IMR-90 (cell line): Measurements from ENCODE around the gene ITPR3. TPM values are rescaled to one million over a fixed set of nuclear protein-coding genes. Genes with fewer than 3 reads are reported as not detected.

ENCODE experiments used
- ATAC-seq: fragments of 200-7000 bp; cut with Tn5 transposase; 2 replicates; pipeline ENCODE4 v1.9.1; 2020; ENCODE audit warnings: low read depth, mild to moderate bottlenecking, moderate library complexity
- BruUV-seq: library from RNA; stranded (reverse); fragments of 400-500 nt; replicated peaks from 2 replicates; lab custom pipeline; 2021; lab: Mats Ljungman, UMichigan
- CTCF ChIA-PET: fragments of 300-600 bp; formaldehyde crosslinking; extraction: SDS; loops from one replicate; lab custom pipeline; 2021; ENCODE audit warnings: antibody characterized with exemption; lab: Yijun Ruan, JAX
- POLR2A ChIA-PET: fragments of 300-600 bp; sonication (Branson Sonifier 250); formaldehyde crosslinking; loops from one replicate; lab custom pipeline; 2022; ENCODE audit warnings: antibody characterized with exemption; ENCODE audit not compliant: unreplicated experiment; lab: Charles Lee
- DNase-seq: peaks from one replicate; pipeline ENCODE4 v3.0.0; 2013
- H2AFZ ChIP-seq: replicated peaks from 2 replicates; pipeline ENCODE3; 2013; ENCODE audit warnings: low read length, mild to moderate bottlenecking; ENCODE audit not compliant: poor library complexity
- H2AK5ac ChIP-seq: 2 replicates; pipeline ENCODE4 v1.6.1; 2013; ENCODE audit warnings: low read depth, low read length, inconsistent platforms
- H2AK9ac ChIP-seq: replicated peaks from 2 replicates; pipeline ENCODE3; 2013; ENCODE audit warnings: mild to moderate bottlenecking, low read depth, low read length, moderate library complexity; ENCODE audit not compliant: poor library complexity
- H2BK120ac ChIP-seq: 2 replicates; pipeline ENCODE4 v1.6.1; 2013; ENCODE audit warnings: low read depth, low read length, inconsistent platforms
- H2BK15ac ChIP-seq: 3 replicates; pipeline ENCODE4 v1.6.1; 2013; ENCODE audit warnings: low read depth, low read length, inconsistent platforms
- H2BK20ac ChIP-seq: 2 replicates; pipeline ENCODE4 v1.6.1; 2013; ENCODE audit warnings: low read depth, mild to moderate bottlenecking, inconsistent platforms, low read length, moderate library complexity
- H2BK5ac ChIP-seq: 2 replicates; pipeline ENCODE4 v1.6.1; 2013; ENCODE audit warnings: mild to moderate bottlenecking, low read depth, low read length, inconsistent platforms; ENCODE audit not compliant: poor library complexity, severe bottlenecking
- H3K14ac ChIP-seq: replicated peaks from 2 replicates; pipeline ENCODE4 v1.6.1; 2013; ENCODE audit warnings: low read depth, low read length, inconsistent platforms
- H3K18ac ChIP-seq: 2 replicates; pipeline ENCODE4 v1.6.1; 2013; ENCODE audit warnings: low read depth, low read length, control low read depth
- H3K23ac ChIP-seq: 2 replicates; pipeline ENCODE4 v1.6.1; 2013; ENCODE audit warnings: low read depth, low read length, inconsistent platforms
- H3K27ac ChIP-seq: 2 replicates; pipeline ENCODE4 v1.5.1; 2013; ENCODE audit warnings: mild to moderate bottlenecking, control low read depth, low read length; ENCODE audit not compliant: insufficient read depth
- H3K27me3 ChIP-seq: 2 replicates; pipeline ENCODE4 v1.6.1; 2013; ENCODE audit warnings: low read length; ENCODE audit not compliant: control insufficient read depth, insufficient read depth
- H3K36me3 ChIP-seq: 2 replicates; pipeline ENCODE4 v1.6.1; 2013; ENCODE audit warnings: low read length, mixed read lengths; ENCODE audit not compliant: control insufficient read depth, insufficient read depth
- H3K4ac ChIP-seq: 2 replicates; pipeline ENCODE4 v1.6.1; 2013; ENCODE audit warnings: low read depth, low read length, inconsistent platforms
- H3K4me1 ChIP-seq: 2 replicates; pipeline ENCODE4 v1.6.1; 2013; ENCODE audit warnings: low read length, mixed read lengths; ENCODE audit not compliant: control insufficient read depth, insufficient read depth
- H3K4me2 ChIP-seq: 2 replicates; pipeline ENCODE4 v1.6.1; 2013; ENCODE audit warnings: low read depth, mild to moderate bottlenecking, control low read depth, low read length, moderate library complexity
- H3K4me3 ChIP-seq: 2 replicates; pipeline ENCODE4 v1.5.1; 2013; ENCODE audit warnings: low read depth, mild to moderate bottlenecking, control low read depth, low read length, moderate library complexity; ENCODE audit not compliant: insufficient read depth
- H3K56ac ChIP-seq: 2 replicates; pipeline ENCODE4 v1.6.1; 2013; ENCODE audit warnings: low read length, inconsistent platforms; ENCODE audit not compliant: insufficient read depth; ENCODE audit errors: extremely low read depth
- H3K79me1 ChIP-seq, 2 experiments: 2 replicates each; pipeline ENCODE4 v1.6.1; 2013; ENCODE audit warnings: low read length in 2 of 2, inconsistent platforms in 1 of 2, low read depth in 1 of 2
- H3K9ac ChIP-seq: 2 replicates; pipeline ENCODE4 v1.6.1; 2013; ENCODE audit warnings: low read depth, low read length, control low read depth
- H3K9me1 ChIP-seq: 2 replicates; pipeline ENCODE4 v1.6.1; 2013; ENCODE audit warnings: low read length, inconsistent platforms; ENCODE audit not compliant: insufficient read depth
- H3K9me3 ChIP-seq: 2 replicates; pipeline ENCODE4 v1.6.1; 2013; ENCODE audit warnings: low read length; ENCODE audit not compliant: control insufficient read depth, insufficient read depth
- H4K20me1 ChIP-seq: 2 replicates; pipeline ENCODE4 v1.6.1; 2013; ENCODE audit warnings: low read length, inconsistent platforms; ENCODE audit not compliant: insufficient read depth
- H4K5ac ChIP-seq: 2 replicates; pipeline ENCODE4 v1.6.1; 2013; ENCODE audit warnings: mild to moderate bottlenecking, low read depth, low read length, control low read depth
- H4K8ac ChIP-seq, 2 experiments: 2 replicates each; pipeline ENCODE4 v1.6.1; 2013; ENCODE audit warnings: low read depth in 2 of 2, low read length in 2 of 2, control low read depth in 1 of 2, inconsistent platforms in 1 of 2
- H4K91ac ChIP-seq: 2 replicates; pipeline ENCODE4 v1.6.1; 2013; ENCODE audit warnings: low read depth, low read length, inconsistent platforms; ENCODE audit not compliant: insufficient read depth
- BHLHE40 ChIP-seq: fragments of 150-350 bp; IDR thresholded peaks from 2 replicates; pipeline ENCODE4 v1.6.1; 2016; ENCODE audit warnings: mild to moderate bottlenecking, low read depth, low read length
- CEBPB ChIP-seq: IDR thresholded peaks from 2 replicates; pipeline ENCODE4 v1.6.1; 2012; ENCODE audit warnings: low read depth, low read length, improper control_type of control experiment
- CHD1 ChIP-seq: IDR thresholded peaks from 2 replicates; pipeline ENCODE4 v1.6.1; 2012; ENCODE audit warnings: low read depth, low read length, improper control_type of control experiment
- CTCF ChIP-seq: conservative IDR thresholded peaks from 2 replicates; pipeline ENCODE4 v1.5.1; 2012; ENCODE audit warnings: mild to moderate bottlenecking, low read depth, low read length, improper control_type of control experiment
- FOS ChIP-seq: fragments of 150-350 bp; IDR thresholded peaks from 2 replicates; pipeline ENCODE4 v1.6.1; 2016; ENCODE audit warnings: low read depth, low read length
- MAFK ChIP-seq: IDR thresholded peaks from 2 replicates; pipeline ENCODE4 v1.6.1; 2012; ENCODE audit warnings: low read depth, low read length, improper control_type of control experiment
- MAZ ChIP-seq: IDR thresholded peaks from 2 replicates; pipeline ENCODE4 v1.6.1; 2012; ENCODE audit warnings: low read depth, mild to moderate bottlenecking, low read length, improper control_type of control experiment, moderate library complexity, borderline replicate concordance
- MXI1 ChIP-seq: IDR thresholded peaks from 2 replicates; pipeline ENCODE4 v1.6.1; 2012; ENCODE audit warnings: low read depth, mild to moderate bottlenecking, low read length, moderate library complexity, borderline replicate concordance
- NFE2L2 ChIP-seq: fragments of 150-350 bp; IDR thresholded peaks from 2 replicates; pipeline ENCODE4 v1.6.1; 2016; ENCODE audit warnings: low read depth, mild to moderate bottlenecking, low read length
- POLR2A ChIP-seq: IDR thresholded peaks from 2 replicates; pipeline ENCODE4 v1.6.1; 2012; ENCODE audit warnings: mild to moderate bottlenecking, low read depth, low read length
- RAD21 ChIP-seq: IDR thresholded peaks from 2 replicates; pipeline ENCODE4 v1.6.1; 2012; ENCODE audit warnings: low read length, improper control_type of control experiment
- RCOR1 ChIP-seq: IDR thresholded peaks from 2 replicates; pipeline ENCODE4 v1.6.1; 2012; ENCODE audit warnings: mild to moderate bottlenecking, low read length, improper control_type of control experiment; ENCODE audit not compliant: insufficient replicate concordance
- RFX5 ChIP-seq: IDR thresholded peaks from 2 replicates; pipeline ENCODE4 v1.8.0; 2012; ENCODE audit warnings: low read depth, mild to moderate bottlenecking, low read length, moderate library complexity
- SMC3 ChIP-seq: fragments of 150-350 bp; IDR thresholded peaks from 2 replicates; pipeline ENCODE4 v1.6.1; 2016; ENCODE audit warnings: low read depth, mild to moderate bottlenecking, antibody characterized with exemption, low read length, moderate library complexity
- WGBS, 2 experiments: methylation state at CpG; one replicate each; pipeline versions ENCODE4 v1.1.5 to v1.1.7; 2013; ENCODE audit warnings: missing lambda C conversion rate in 2 of 2; ENCODE audit not compliant: insufficient read length in 1 of 2; ENCODE audit errors: extremely low coverage in 2 of 2; 5-methylcytosine and 5-hydroxymethylcytosine counted together
- dilution Hi-C: fragments of 300-500 bp; cut with HindIII; formaldehyde crosslinking; loops from one replicate; pipeline ENCODE4 v1.14.3; 2018; ENCODE audit warnings: low sequenced_read_pairs; ENCODE audit not compliant: unreplicated experiment
- in situ Hi-C: fragments of 300-500 bp; cut with MboI; formaldehyde crosslinking; loops from 3 replicates; pipeline ENCODE4 v1.14.3; 2019; ENCODE audit warnings: low sequenced_read_pairs, inconsistent platforms, mixed read lengths
- intact Hi-C: fragments of 100-400 bp; cut with micrococcal nuclease; formaldehyde crosslinking; loops from 2 replicates; pipeline ENCODE4 v1.10.0; 2022
- polyA plus RNA-seq, 3 experiments: library from polyadenylated mRNA; depleted of rRNA; stranded (reverse); fragments of >200 nt; gene quantifications; 2 replicates each; pipeline ENCODE4 v1.2.3, GENCODE V29; 2012; ENCODE audit warnings: low replicate concordance in 1 of 3
- total RNA-seq: library from RNA; depleted of rRNA; stranded (reverse); fragments of >200 nt; gene quantifications from 2 replicates; pipeline ENCODE4 v1.2.3, GENCODE V29; 2012
- TF ChIP-seq, protein P1 (sequence below): fragments of 150-350 bp; IDR thresholded peaks from 2 replicates; pipeline ENCODE4 v1.6.1; 2016; ENCODE audit warnings: low read depth, mild to moderate bottlenecking, low read length, moderate library complexity, borderline replicate concordance
- TF ChIP-seq, protein P2 (sequence below): fragments of 150-350 bp; IDR thresholded peaks from 2 replicates; pipeline ENCODE4 v1.6.1; 2017; ENCODE audit warnings: mild to moderate bottlenecking, antibody characterized with exemption, low read length, low read depth

ITPR3 gene
- total and polyA plus RNA-seq, 2 of the 4 experiments (the other 2 are of a cell fraction), result 1.6 to 3.7 TPM

GRCh38 chr6:33667072-33667471, 46.0 kb downstream of the ITPR3 start:
- Histone ChIP-seq H2AK9ac (no peak overlapping the region), H3K23ac (no peak overlapping the region), H3K14ac (no peak overlapping the region), H3K9me3 (no peaks in the 10 kb centered on the region), H3K9me1 (no peaks in the 10 kb centered on the region; the same call in 1 of the 2 replicates), H3K4ac (no peak overlapping the region), H2AFZ (no peak overlapping the region), H3K56ac (no peak overlapping the region), H3K18ac (no peak overlapping the region), H3K4me3 (no peak overlapping the region), H3K9ac (no peak overlapping the region), H2AK5ac (no peak overlapping the region), H4K5ac (no peak overlapping the region), H3K4me2 (no peak overlapping the region), H4K20me1 (no peaks in the 10 kb centered on the region), H4K8ac (no peak overlapping the region), H2BK5ac (no peak overlapping the region), H3K79me1 (no peaks in the 10 kb centered on the region), H4K91ac (no peak overlapping the region), H2BK120ac (no peak overlapping the region), H3K4me1 (no peaks in the 10 kb centered on the region), H3K27ac (no peak overlapping the region), H2BK20ac (no peak overlapping the region), H3K36me3 (no peaks in the 10 kb centered on the region), H2BK15ac (no peak overlapping the region), H3K27me3 (no peaks in the 10 kb centered on the region; the same call in 1 of the 2 replicates)
- TF ChIP-seq BHLHE40, result no peak
- TF ChIP-seq SMC3, result no peak
- TF ChIP-seq CHD1, result no peak
- no peak for TF ChIP-seq MAZ
- no peak for TF ChIP-seq CEBPB
- TF ChIP-seq RAD21, result no peak
- no peak for TF ChIP-seq MAFK
- TF ChIP-seq RFX5, result no peak
- TF ChIP-seq CTCF, result no peak
- TF ChIP-seq MXI1, result no peak
- TF ChIP-seq, protein P1, sequence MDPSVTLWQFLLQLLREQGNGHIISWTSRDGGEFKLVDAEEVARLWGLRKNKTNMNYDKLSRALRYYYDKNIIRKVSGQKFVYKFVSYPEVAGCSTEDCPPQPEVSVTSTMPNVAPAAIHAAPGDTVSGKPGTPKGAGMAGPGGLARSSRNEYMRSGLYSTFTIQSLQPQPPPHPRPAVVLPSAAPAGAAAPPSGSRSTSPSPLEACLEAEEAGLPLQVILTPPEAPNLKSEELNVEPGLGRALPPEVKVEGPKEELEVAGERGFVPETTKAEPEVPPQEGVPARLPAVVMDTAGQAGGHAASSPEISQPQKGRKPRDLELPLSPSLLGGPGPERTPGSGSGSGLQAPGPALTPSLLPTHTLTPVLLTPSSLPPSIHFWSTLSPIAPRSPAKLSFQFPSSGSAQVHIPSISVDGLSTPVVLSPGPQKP, result no peak
- TF ChIP-seq, protein P2, sequence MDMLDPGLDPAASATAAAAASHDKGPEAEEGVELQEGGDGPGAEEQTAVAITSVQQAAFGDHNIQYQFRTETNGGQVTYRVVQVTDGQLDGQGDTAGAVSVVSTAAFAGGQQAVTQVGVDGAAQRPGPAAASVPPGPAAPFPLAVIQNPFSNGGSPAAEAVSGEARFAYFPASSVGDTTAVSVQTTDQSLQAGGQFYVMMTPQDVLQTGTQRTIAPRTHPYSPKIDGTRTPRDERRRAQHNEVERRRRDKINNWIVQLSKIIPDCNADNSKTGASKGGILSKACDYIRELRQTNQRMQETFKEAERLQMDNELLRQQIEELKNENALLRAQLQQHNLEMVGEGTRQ, result no peak
- TF ChIP-seq NFE2L2, result no peak
- TF ChIP-seq RCOR1, result no peak
- TF ChIP-seq FOS, result no peak
- TF ChIP-seq POLR2A, result no peak
- WGBS, 2 experiments, result 93% methylated on average over 14 of the region's 16 CpGs; no CpG with 5 or more reads in 1 of the 2 experiments
- ChIA-PET POLR2A (no interaction called here), CTCF (no interaction called here)
- in situ Hi-C loops (no loop called here), dilution Hi-C loops (no loop called here), intact Hi-C loops (no loop called here)
- DNase-seq (no peak), ATAC-seq (no peak)
- BruUV-seq, result no TSS peak
